HCT116 (cell line): ENCODE measurements around the gene YY1. TPM values are rescaled to one million over a fixed set of nuclear protein-coding genes. Genes with fewer than 3 reads are reported as not detected.
A peak's percentile ranks its signal among the peaks of the same experiment; 100 is the strongest.

Experiments used
- ATAC-seq: fragments of 200-7000 bp; cut with Tn5 transposase; 2 replicates; pipeline ENCODE4 v1.9.1; 2020; ENCODE audit warnings: mild to moderate bottlenecking, moderate library complexity
- BruUV-seq: library from RNA; stranded (reverse); fragments of 400-500 nt; replicated peaks from 2 replicates; lab custom pipeline; 2021; lab: Mats Ljungman, UMichigan
- CTCF ChIA-PET: fragments of 300-600 bp; sonication (Branson Sonifier 250); formaldehyde crosslinking; loops from one replicate; lab custom pipeline; 2021; ENCODE audit warnings: antibody characterized with exemption; lab: Charles Lee
- POLR2A ChIA-PET: fragments of 300-600, 350-600 bp; sonication (Branson Sonifier 250); formaldehyde crosslinking; loops from one replicate; lab custom pipeline; 2021; ENCODE audit warnings: antibody characterized with exemption; lab: Charles Lee
- RAD21 ChIA-PET, 2 experiments: fragments of 300-600 bp; sonication (Branson Sonifier 250); formaldehyde crosslinking; loops; one replicate each; lab custom pipeline; 2023; ENCODE audit warnings: low total read pairs in 2 of 2; ENCODE audit not compliant: uncharacterized antibody in 2 of 2, unreplicated experiment in 2 of 2, low non-redundant PET in 1 of 2; lab: Charles Lee
- DNase-seq: peaks from one replicate; pipeline ENCODE4 v3.0.0-alpha.2; 2010; ENCODE audit warnings: low read depth, low spot score
- H2AFZ ChIP-seq: fragments of 200-600 bp; shearing (Covaris generic), sonication (generic); 2 replicates; pipeline ENCODE4 v1.6.1; 2017; ENCODE audit warnings: low read depth, mixed run types, mixed read lengths, antibody characterized with exemption, low read length; ENCODE audit not compliant: poor library complexity, severe bottlenecking
- H3K27ac ChIP-seq: 2 replicates; pipeline ENCODE4 v1.5.1; 2012; ENCODE audit warnings: low read depth, low read length
- H3K27me3 ChIP-seq: fragments of 200-600 bp; sonication (generic); 2 replicates; pipeline ENCODE4 v1.6.1; 2016; ENCODE audit warnings: mixed run types, low read length, mixed read lengths; ENCODE audit not compliant: insufficient read depth
- H3K36me3 ChIP-seq, 2 experiments: fragments of 200-500 bp in 1 of 2; fragments of 200-600 bp in 1 of 2; sonication (Bioruptor generic) in 1 of 2; sonication (generic) in 1 of 2; 2 replicates each; pipeline versions ENCODE4 v1.5.1 to v1.6.1; 2014 to 2016; ENCODE audit warnings: low read length in 2 of 2, inconsistent platforms in 1 of 2, mixed read lengths in 1 of 2, mixed run types in 1 of 2; ENCODE audit not compliant: insufficient read depth in 2 of 2, control insufficient read depth in 1 of 2
- H3K4me1 ChIP-seq, 2 experiments: fragments of 200-600 bp in 1 of 2; sonication (generic) in 1 of 2; 2 replicates each; pipeline versions ENCODE4 v1.5.1 to v1.6.1; 2012 to 2017; ENCODE audit warnings: low read length in 2 of 2, inconsistent platforms in 1 of 2, mild to moderate bottlenecking in 1 of 2, mixed read lengths in 1 of 2, mixed run types in 1 of 2, moderate library complexity in 1 of 2; ENCODE audit not compliant: insufficient read depth in 2 of 2, control insufficient read depth in 1 of 2
- H3K4me2 ChIP-seq: fragments of 200-600 bp; sonication (generic); 2 replicates; pipeline ENCODE4 v1.6.1; 2017; ENCODE audit warnings: mixed run types, low read length, mixed read lengths
- H3K4me3 ChIP-seq, 2 experiments: fragments of 200-600 bp in 1 of 2; sonication (generic) in 1 of 2; replicated peaks in 1 of 2; 2 replicates each; pipeline ENCODE4 v1.5.1; 2011 to 2016; ENCODE audit warnings: low read length in 2 of 2, control low read depth in 1 of 2, low read depth in 1 of 2, mild to moderate bottlenecking in 1 of 2, mixed read lengths in 1 of 2, mixed run types in 1 of 2
- H3K79me2 ChIP-seq: fragments of 200-600 bp; sonication (generic); 2 replicates; pipeline ENCODE4 v1.6.1; 2017; ENCODE audit warnings: mild to moderate bottlenecking, mixed run types, low read length, moderate library complexity, mixed read lengths; ENCODE audit not compliant: insufficient read depth
- H3K9ac ChIP-seq: fragments of 200-600 bp; sonication (generic); 2 replicates; pipeline ENCODE4 v1.6.1; 2016; ENCODE audit warnings: low read length, mixed read lengths
- H3K9me2 ChIP-seq: fragments of 200-600 bp; sonication (generic), shearing (Covaris generic); 2 replicates; pipeline ENCODE4 v1.6.1; 2017; ENCODE audit warnings: mixed run types, mild to moderate bottlenecking, moderate library complexity; ENCODE audit not compliant: insufficient read depth
- H3K9me3 ChIP-seq, 2 experiments: fragments of 200-500 bp in 1 of 2; fragments of 200-600 bp in 1 of 2; sonication (Bioruptor generic) in 1 of 2; sonication (generic) in 1 of 2; 2 replicates each; pipeline ENCODE4 v1.6.1; 2014 to 2017; ENCODE audit warnings: low read length in 2 of 2, mixed read lengths in 2 of 2, inconsistent platforms in 1 of 2, low read depth in 1 of 2, mild to moderate bottlenecking in 1 of 2, mixed run types in 1 of 2, moderate library complexity in 1 of 2; ENCODE audit not compliant: control insufficient read depth in 1 of 2, insufficient read depth in 1 of 2
- H4K20me1 ChIP-seq: fragments of 200-600 bp; sonication (generic), shearing (Covaris generic); 2 replicates; pipeline ENCODE4 v1.6.1; 2017; ENCODE audit warnings: mixed run types, mild to moderate bottlenecking, moderate library complexity; ENCODE audit not compliant: insufficient read depth
- ATF3 ChIP-seq: IDR thresholded peaks from 2 replicates; pipeline ENCODE4 v1.6.1; 2012
- CBX3 ChIP-seq: IDR thresholded peaks from 2 replicates; pipeline ENCODE4 v1.6.1; 2012; ENCODE audit warnings: low read depth
- CTCF ChIP-seq, 3 experiments: fragments of 200-600 bp in 1 of 3; sonication (generic) in 1 of 3; IDR thresholded peaks in 2 of 3; conservative IDR thresholded peaks in 1 of 3; 2 replicates each; pipeline ENCODE4 v1.5.1; 2012 to 2017; ENCODE audit warnings: low read depth in 2 of 3, low read length in 2 of 3, antibody characterized with exemption in 1 of 3, borderline replicate concordance in 1 of 3, control low read depth in 1 of 3, mild to moderate bottlenecking in 1 of 3, mixed read lengths in 1 of 3, mixed run types in 1 of 3, moderate library complexity in 1 of 3; ENCODE audit not compliant: insufficient read depth in 1 of 3
- EGR1 ChIP-seq: IDR thresholded peaks from 2 replicates; pipeline ENCODE4 v1.6.1; 2012; ENCODE audit warnings: low read depth
- ELF1 ChIP-seq: IDR thresholded peaks from 2 replicates; pipeline ENCODE4 v1.6.1; 2012; ENCODE audit warnings: low read depth, borderline replicate concordance
- EZH2 ChIP-seq: fragments of 200-600 bp; sonication (generic); IDR thresholded peaks from 2 replicates; pipeline ENCODE4 v1.6.1; 2017; ENCODE audit warnings: antibody characterized with exemption, mixed run types
- FOSL1 ChIP-seq: IDR thresholded peaks from 2 replicates; pipeline ENCODE4 v1.6.1; 2012; ENCODE audit warnings: low read depth
- POLR2A ChIP-seq: IDR thresholded peaks from 2 replicates; pipeline ENCODE4 v1.7.0; 2011; ENCODE audit warnings: borderline replicate concordance; ENCODE audit not compliant: insufficient read depth, insufficient read length; ENCODE audit errors: extremely low read depth
- REST ChIP-seq: IDR thresholded peaks from 2 replicates; pipeline ENCODE4 v1.6.1; 2012; ENCODE audit warnings: low read depth
- intact Hi-C: fragments of 100-400 bp; cut with micrococcal nuclease; formaldehyde crosslinking; loops from 2 replicates; pipeline ENCODE4 v1.10.0; 2022
- total RNA-seq: library from RNA; stranded (reverse); gene quantifications from one replicate; pipeline ENCODE4 v1.2.1, GENCODE V29; 2021; ENCODE audit not compliant: unreplicated experiment

Gene YY1
- total RNA-seq, 1 experiment from 2014 or later = 111 TPM

GRCh38 chr14:100302616-100303015, 63.7 kb downstream of the YY1 start:
- RAD21 ChIA-PET = no interaction called here
- no peak overlapping the region for H3K4me2 ChIP-seq
- no peak for DNase-seq
- no peak for TF ChIP-seq FOSL1
- no peak for TF ChIP-seq ATF3
- TF ChIP-seq ELF1 = no peak
- no peak for TF ChIP-seq EGR1
- no peaks in the 10 kb centered on the region for H3K9me2 ChIP-seq
- no peak overlapping the region for H3K4me3 ChIP-seq
- no peaks in the 10 kb centered on the region for H3K27me3 ChIP-seq
- H4K20me1 ChIP-seq = peaks cover 3% of the 10 kb centered on the region; the same call in 1 of the 2 replicates
- no peak overlapping the region for H3K9ac ChIP-seq
- POLR2A ChIA-PET = no interaction called here
- H3K9me3 ChIP-seq = no peaks in the 10 kb centered on the region
- no peak overlapping the region for H2AFZ ChIP-seq
- CTCF ChIA-PET = interaction anchor here (0.9 to 1.0 kb wide), 2 partner anchors 11 to 17 kb away, joined by 3 to 4 read pairs; no protein-coding TSS in a partner anchor
- no peak for ATAC-seq
- peaks cover 28 to 36% of the 10 kb centered on the region in 2 experiments for H3K4me1 ChIP-seq
- peaks cover 7% of the 10 kb centered on the region; the same call in 1 of the 2 replicates for H3K79me2 ChIP-seq
- H3K36me3 ChIP-seq = no peaks in the 10 kb centered on the region
- no TSS peak for BruUV-seq
- intact Hi-C loops = no loop called here
- H3K27ac ChIP-seq = no peak overlapping the region; the same call in 1 of the 2 replicates

GRCh38 chr14:100303179-100303578, 64.2 kb downstream of the YY1 start:
- ATAC-seq (no peak), DNase-seq (no peak)
- ChIA-PET CTCF (interaction anchor here (0.9 to 1.0 kb wide), 2 partner anchors 11 to 18 kb away, joined by 3 to 4 read pairs; no protein-coding TSS in a partner anchor), POLR2A (no interaction called here), RAD21 (interaction anchor here in 1 of 2 experiments (0.8 kb wide), 1 partner anchor 74 kb away, joined by 3 read pairs; no protein-coding TSS in a partner anchor)
- H3K4me3 ChIP-seq = no peak overlapping the region
- no peak overlapping the region; the same call in 1 of the 2 replicates for H3K27ac ChIP-seq
- H4K20me1 ChIP-seq = peaks cover 3% of the 10 kb centered on the region; the same call in 1 of the 2 replicates
- no peaks in the 10 kb centered on the region for H3K9me3 ChIP-seq
- no peak for TF ChIP-seq ATF3
- no peak for TF ChIP-seq EGR1
- TF ChIP-seq REST = no peak
- TF ChIP-seq CBX3 = no peak
- TF ChIP-seq FOSL1 = no peak
- no peak for TF ChIP-seq POLR2A
- no peak for TF ChIP-seq EZH2
- peak in 2 of 3 experiments; percentile 72 to 83; a peak in 5 of 6 replicates for TF ChIP-seq CTCF (IDR thresholded peaks at IDR 0.05 in 2 of 3, conservative IDR thresholded peaks at IDR 0.05 in 1 of 3; ENCODE audit: borderline replicate concordance in 1 of 3, insufficient read depth in 1 of 3, low read depth in 2 of 3, low read length in 2 of 3)
- H3K4me1 ChIP-seq = peaks cover 29 to 37% of the 10 kb centered on the region in 2 experiments
- H3K9ac ChIP-seq = no peak overlapping the region
- intact Hi-C loops = no loop called here
- no peak overlapping the region for H2AFZ ChIP-seq
- no peak overlapping the region for H3K4me2 ChIP-seq
- H3K9me2 ChIP-seq = no peaks in the 10 kb centered on the region
- no peaks in the 10 kb centered on the region for H3K36me3 ChIP-seq
- no peaks in the 10 kb centered on the region for H3K27me3 ChIP-seq
- BruUV-seq = no TSS peak
- peaks cover 7% of the 10 kb centered on the region; the same call in 1 of the 2 replicates for H3K79me2 ChIP-seq
